Epithelial cell of prostate (primary cell): ENCODE measurements around the gene FXR1.
A peak's percentile ranks its signal among the peaks of the same experiment; 100 is the strongest.
"Not testable (repeated sequence)": the region's sequence is repeated elsewhere in the genome, so short reads cannot be mapped to it uniquely, and the experiment has no call there.

Experiments
- DNase-seq: peaks from one replicate; pipeline ENCODE4 v3.0.0-alpha.2; 2011; ENCODE audit warnings: low read depth, low spot score
- H3K27ac ChIP-seq: fragments of 450-650 bp; 2 replicates; pipeline ENCODE4 v1.5.1; 2017; ENCODE audit warnings: mild to moderate bottlenecking

The FXR1 gene

DNA sequence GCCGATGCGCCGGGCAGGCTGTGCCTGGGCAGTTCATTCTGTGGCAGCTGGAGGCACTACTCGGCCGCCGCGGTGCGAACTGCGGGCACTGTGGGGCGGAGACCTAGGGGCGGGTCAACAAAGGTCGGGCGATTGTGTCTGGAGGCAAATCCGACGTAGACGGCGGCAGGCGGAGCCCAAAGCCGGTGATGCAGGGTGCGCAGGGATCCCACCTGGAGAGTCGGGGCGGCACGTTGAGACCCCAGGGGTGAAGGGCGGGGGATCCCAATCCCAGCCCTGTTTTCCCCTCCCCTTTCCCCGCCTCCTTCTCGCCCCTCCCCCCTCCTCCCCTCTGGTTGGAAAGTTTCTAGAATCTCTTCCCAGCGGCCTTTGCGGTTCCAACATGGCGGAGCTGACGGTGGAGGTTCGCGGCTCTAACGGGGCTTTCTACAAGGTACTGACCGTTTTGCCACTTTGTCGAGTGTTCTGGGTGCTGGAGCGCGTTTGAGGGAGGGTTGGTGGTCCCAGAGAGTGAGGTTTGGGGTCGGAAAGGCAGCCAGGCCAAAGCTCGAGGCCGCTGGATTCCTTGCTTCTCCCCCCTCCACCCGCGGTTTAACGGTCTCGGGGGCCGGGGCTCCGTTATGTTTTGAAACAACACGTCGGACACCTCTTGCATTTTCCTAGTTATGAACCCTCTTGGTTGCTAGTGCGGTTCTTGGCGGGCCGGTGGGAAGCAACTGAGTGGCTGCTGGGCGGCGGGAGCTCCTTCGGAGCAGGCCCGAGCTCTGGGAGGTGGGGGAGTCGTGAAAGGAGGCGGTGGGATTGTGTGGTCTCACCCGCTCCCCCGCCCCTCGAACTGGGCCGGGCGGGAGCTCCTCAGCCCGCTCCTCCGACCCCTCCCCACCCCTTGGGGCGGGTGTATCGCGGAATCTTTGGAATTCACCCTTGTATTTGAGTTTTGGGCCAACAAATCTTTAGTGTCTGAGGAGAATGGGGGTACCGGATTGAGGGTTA, at the start of gene FXR1:
TSS of gene FXR1 (plus strand) at position 367 of the 993 bp plus-strand sequence. CDS start at position 383, 16 bp downstream.
- peak; percentile 36 for DNase-seq
- H3K27ac ChIP-seq = peak within 1 kb of the TSS; percentile 67

GRCh38 chr3:180870008-180870699, 42.3 kb upstream of the FXR1 start:
- no peak for DNase-seq
- no peak overlapping the region for H3K27ac ChIP-seq

DNA sequence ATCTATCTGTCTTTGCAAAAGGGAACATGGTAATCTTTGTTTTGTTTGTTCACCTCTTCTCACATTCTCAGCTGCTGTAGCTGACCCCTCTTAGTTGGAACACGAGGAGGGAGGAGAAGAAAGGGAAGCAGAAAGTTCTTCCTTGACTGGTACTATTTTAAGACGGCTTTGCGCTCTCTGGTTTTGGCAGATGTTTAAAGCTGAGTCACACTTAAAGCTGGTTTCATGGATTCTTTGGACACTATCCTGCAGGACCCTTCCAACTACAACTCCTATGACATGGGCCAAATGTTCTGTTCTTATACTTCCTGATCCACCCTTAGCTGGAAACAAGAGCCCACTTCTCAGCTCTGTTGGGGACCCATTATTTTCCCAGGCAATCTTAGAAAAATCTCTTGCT, 40.6 kb upstream of the FXR1 start:
- no peak overlapping the region for H3K27ac ChIP-seq
- no peak for DNase-seq

DNA sequence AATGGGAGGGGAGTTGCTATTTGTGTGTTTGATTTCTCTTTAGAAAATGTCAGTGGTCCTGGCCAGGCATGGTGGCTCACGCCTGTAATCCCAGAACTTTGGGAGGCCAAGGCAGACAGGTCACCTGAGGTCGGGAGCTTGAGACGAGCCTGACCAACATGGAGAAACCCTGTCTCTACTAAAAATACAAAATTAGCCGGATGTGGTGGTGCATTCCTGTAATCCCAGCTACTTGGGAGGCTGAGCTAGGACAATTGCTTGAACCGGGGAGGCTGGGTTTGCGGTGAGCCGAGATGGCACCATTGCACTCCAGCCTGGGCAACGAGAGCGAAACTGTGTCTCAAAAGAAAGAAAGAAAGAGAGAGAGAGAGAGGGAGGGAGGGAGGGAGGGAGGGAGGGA, 40.0 kb upstream of the FXR1 start:
- not testable (repeated sequence) for H3K27ac ChIP-seq, DNase-seq

GRCh38 chr3:180875124-180875698, 37.3 kb upstream of the FXR1 start:
- DNase-seq = no peak
- no peak overlapping the region for H3K27ac ChIP-seq

- DNase-seq = no peak
- no peak overlapping the region for H3K27ac ChIP-seq
Measured at GRCh38 chr3:180881065-180881801, 31.2 kb upstream of the FXR1 start.

GRCh38 chr3:180882115-180882514, 30.4 kb upstream of the FXR1 start:
- no peak overlapping the region for H3K27ac ChIP-seq
- no peak for DNase-seq

DNA sequence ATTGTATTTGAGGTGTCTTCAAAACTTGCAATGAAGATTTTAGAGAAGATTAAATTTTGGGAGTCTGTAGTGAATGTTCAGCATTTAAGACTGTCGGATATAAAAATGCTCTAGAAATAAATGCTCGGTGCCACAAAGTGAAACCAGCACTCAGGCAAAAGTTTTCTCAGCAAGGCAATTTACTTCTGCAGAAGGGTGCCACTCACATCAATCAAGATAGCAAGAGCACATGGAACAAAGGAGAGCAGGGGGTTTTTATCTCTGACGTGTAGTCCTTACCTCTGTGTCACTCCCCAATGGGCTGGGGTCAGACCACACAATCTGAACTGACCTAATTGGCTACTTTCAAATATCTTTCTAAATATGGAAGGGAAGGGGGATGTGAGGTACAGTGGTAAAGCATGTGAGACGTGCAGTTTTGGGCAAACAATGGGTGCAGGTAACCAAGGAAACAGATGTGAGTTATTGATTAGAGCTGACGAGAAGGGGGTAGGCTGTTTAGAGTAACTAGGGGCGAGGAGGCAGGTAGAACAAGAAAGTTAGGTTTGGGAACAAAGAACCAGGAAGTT, 23.4 kb upstream of the FXR1 start:
- H3K27ac ChIP-seq = no peak overlapping the region
- DNase-seq = no peak

GRCh38 chr3:180898572-180898971, 13.9 kb upstream of the FXR1 start:
- no peak overlapping the region for H3K27ac ChIP-seq
- DNase-seq = no peak

DNA sequence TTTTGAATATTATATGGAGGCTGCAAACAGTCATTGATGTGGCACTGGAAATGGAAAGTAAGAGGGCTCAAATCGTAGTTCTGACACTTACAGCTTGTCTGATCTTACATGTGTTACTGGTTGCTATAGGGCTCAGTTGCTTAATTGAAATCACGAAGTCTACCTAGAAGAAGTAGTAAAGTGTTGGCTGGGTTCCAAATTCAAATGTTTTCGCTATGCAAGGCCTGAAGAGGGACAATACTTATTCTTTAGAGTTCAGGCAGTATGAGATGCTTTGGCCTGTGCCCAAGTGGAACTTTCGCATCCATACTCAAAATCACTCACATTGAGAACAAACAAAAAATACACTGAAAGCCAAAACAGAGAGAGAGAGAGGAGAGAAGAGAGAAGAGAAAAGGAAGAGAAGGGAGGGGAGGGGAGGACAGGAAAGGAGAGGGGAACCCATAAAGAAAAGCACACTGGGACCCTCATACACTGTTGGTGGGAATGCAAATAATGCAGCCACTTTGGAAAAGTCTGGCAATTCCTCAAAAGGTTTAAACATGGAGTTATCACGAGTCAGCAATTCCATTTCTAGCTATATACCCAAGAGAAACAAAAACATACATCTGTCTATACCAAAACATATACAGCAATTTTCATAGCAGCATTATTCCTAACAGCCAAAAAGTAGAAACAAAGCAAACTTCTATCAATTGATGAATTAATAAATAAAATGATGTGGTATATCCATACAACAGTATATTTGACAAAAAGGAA, 2.9 kb upstream of the FXR1 start:
- no peak for DNase-seq
- H3K27ac ChIP-seq = no peak overlapping the region

DNA sequence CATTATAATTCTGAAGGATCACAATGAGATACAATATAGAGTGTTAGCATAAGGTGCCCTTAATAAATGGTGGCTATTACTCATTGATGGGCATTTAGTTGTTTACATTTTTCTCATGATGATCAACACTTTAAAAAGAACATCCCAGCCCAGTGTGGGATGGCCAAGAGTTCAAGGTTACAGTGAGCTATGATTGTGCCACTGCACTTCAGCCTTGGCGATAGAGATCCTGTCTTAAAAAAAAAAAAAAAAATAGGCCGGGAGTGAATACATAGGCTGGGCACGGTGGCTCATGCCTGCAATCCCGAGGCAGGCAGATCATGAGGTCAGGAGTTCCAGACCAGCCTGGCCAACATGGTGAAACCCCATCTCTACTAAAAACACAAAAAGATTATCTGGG, 1.6 kb upstream of the FXR1 start:
- no peak for DNase-seq
- H3K27ac ChIP-seq = no peak overlapping the region

- H3K27ac ChIP-seq = peak overlapping the region; percentile 67
- DNase-seq = no peak
Measured at GRCh38 chr3:180911876-180912303, 580 bp upstream of the FXR1 start.

DNA sequence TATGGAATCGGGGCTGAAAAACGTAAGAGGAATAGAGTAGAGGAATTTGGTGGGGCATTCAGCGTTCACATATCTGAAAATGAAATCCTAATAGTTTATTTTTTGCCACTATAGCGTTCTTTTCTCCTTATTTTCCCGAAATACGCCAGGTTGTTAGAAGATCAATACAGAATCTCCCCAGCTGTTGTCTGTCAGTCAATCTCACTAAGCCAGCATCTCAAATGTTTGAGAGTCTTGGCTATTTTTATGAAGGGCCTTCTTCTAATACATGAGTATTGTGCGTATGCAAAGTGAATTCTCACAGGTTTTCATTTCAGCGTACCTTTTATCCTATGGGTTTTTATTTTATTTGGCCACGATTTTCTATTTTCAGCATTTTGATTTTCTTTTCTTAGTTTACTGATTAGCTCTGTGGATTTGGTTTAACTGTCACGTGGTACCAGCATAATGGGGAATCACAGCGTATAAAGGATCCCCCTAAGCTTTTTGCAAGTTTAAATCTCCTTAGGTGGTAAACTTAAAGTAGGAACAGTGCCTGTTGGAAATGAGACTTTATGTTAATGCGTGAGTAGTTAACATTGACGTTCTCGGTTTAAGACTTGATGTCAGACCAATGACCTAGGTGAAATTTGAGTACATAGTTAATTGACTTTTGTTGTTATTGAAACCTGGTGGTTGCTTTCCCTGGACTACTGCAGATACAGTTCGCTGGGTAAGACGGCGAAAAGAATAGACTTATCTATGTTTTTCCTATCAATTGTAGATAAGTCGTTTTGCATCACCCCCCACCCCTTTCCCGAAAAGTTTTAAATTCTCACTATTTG, 1.3 kb downstream of the FXR1 start:
- no peak for DNase-seq
- H3K27ac ChIP-seq = peak overlapping the region; percentile 67

GRCh38 chr3:180918542-180918941, 6.1 kb downstream of the FXR1 start:
- no peak for DNase-seq
- H3K27ac ChIP-seq = no peak overlapping the region

GRCh38 chr3:180922242-180922641, 9.8 kb downstream of the FXR1 start:
- H3K27ac ChIP-seq = no peak overlapping the region
- no peak for DNase-seq

DNA sequence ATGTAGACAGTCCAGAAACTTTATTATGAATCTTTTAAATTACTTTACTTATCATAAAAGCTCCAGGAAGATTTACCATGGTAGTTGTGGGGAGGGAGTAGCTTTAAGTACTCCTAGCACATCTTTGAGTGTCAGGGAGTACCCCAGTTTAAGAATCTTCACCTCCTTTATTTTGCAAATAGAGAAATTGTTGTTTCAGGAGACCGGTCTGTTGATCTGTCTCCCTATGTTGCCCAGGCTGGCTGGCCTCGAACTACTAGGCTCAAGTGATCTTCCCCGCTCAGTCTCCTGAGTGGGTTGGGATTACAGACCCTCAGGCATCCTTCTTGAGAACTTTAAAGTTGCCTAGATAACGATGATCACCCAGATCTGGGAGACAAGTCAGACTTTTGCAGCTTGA, 11.1 kb downstream of the FXR1 start:
- no peak overlapping the region for H3K27ac ChIP-seq
- DNase-seq = no peak

DNA sequence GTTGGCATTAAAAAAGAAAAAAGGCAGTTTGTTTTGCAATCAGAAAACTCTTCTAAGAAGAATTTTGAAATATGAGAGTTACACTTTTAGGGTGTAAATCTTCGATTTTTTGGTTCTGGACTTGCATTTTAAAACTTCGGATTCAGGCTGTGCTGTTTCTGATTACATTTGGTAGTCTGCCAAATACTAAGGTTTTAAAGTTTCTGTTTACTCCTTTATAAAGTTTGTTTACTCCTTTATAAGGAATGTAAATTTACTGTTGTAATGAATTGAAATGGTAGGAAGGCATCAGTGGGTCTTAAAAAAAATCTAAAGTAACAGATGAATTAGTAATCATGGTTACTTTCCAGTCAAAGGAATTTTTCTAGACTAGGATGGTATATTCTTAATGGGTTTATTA, 14.1 kb downstream of the FXR1 start:
- DNase-seq = no peak
- H3K27ac ChIP-seq = no peak overlapping the region

- no peak overlapping the region for H3K27ac ChIP-seq
- no peak for DNase-seq
Measured at GRCh38 chr3:180929376-180929775, 16.9 kb downstream of the FXR1 start.
